ENCODE data around the gene SEPHS2.

SEPHS2 gene

DNA sequence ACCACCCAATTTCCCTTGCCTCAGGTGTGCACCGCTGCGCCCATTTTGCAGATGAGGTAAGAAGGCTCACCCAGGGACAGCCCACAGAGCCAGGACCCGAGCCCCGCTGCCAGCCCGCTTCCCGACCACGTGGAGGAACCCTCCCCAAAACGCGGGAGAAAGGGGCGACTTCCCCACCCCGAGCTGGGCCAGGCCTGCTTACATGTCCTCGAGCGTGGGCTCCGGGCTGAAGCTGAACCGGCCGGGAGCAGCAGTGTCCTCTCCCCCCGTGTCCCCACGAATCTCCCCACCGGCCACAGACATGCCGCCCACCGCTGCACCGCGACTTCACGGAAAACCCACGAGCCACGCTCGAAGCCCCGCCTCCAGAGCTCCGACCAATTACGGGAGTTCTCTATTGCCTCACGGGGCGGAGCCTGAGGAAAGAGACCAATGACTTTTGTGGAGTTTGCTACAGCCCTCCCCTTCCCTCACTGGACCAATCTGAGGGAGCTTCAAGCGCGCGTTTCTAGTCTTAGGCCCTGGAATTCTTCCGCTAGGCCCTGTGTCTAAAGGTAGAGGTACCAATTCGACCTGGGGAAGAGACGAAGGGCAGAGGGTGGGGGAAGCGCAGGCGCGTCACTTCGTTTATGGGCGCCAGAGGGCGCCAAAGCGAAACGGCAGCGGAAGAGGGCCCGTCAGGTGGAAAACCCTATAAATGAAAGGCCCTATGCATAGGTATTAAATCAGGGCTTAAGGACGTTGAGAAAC is 15.8 kb downstream of the SEPHS2 start, which contains the start of gene DCTPP1:
Gene DCTPP1 (minus strand): TSS at position 353 of the 750 bp plus-strand sequence. CDS start 50 bp downstream, at position 303.
- peak; percentile 99 for DNase-seq (ENCODE audit: low read depth, low spot score)

DNA sequence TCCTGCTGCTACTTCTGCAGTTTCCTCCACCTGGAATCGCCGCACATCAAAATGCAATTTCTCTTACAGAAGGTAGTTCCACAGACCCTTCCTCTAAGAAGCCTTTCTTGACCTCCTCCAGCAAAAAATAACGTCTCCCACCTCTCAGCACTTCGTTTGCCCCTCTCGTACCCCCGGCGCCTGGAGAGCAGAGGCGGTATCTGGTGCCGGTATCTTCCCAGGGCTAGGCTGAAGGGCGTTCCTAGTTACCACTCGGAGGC is 16.3 kb downstream of the SEPHS2 start:
- DNase-seq (ENCODE audit: low read depth, low spot score) = no peak

DNA sequence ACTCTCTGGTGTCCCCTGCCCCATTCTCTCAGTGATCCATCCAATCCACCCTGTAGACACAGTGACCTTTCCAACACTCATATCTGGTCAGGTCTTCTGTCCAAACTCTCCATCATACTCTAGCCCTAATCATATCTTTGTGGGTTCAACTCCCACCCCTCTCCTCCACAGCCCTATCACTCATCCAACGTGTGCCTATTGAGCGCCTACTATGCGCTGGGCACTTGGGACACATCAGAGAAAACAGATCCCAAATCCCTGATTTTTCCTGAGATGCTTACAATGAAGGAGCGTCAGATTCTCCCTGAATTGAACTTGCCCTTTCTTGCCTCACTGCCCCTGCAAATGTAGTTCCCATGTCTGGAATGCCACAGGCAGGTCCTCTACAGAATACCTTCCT is 17.6 kb downstream of the SEPHS2 start:
- no peak for DNase-seq (ENCODE audit: low read depth, low spot score)

DNA sequence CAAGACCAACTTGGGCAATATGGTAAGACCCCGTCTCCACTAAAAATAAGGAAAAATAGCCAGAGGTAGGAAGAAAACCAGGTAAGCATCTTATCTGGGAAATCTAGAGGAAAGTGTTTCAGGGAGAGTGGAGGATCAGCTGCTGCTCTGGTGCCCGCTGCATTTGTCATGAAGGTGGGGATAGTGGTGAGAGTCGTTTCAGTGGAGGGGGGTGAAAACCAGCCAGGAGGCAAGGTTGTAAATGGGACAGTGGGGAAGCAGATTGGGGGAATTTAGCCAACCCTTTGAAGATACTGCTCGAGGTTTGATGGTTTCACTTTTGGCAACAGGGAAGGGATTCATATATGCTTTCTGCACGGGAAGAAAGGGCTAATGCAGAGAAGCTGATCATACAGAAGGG is 24.7 kb downstream of the SEPHS2 start:
- DNase-seq (ENCODE audit: low read depth, low spot score) = no peak

DNA sequence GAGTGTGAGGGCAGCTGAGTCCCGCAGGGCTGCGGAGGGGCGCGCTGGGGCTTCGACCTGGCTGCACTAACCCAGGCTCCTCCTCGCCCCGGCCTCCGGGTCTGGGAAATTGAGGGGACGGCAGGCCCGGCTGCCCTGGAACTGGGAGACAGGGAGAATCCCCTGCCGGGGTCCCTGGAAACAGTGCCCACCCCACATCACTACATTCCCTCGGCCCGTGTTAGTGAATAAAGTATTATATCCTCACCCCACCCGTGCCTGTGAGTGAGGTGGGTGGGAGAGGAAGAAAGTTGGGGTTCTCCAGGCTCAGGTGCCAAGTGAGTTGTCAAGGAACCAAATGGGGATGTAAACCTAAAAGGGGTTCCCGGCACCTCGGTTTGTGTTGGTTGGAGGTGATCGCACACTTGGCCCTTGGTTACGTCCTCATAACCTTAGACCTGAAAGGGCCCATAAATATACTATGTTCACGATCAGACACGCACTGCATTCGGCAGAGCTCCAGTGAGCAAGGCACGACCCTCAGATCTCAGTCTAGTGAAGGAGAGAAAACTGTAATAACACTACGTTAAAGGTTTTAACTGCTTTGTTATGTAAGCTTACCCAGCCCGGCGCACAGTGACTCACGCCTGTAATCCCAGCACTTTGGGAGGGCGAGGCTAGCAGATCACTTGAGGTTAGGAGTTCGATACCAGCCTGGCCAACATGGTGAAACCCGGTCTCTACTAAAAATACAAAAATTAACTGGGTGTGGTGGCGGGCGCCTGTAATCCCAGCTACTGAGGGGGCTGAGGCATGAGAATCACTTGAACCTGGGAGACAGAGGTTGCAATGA is 27.1 kb downstream of the SEPHS2 start:
- no peak for DNase-seq (ENCODE audit: low read depth, low spot score)

DNA sequence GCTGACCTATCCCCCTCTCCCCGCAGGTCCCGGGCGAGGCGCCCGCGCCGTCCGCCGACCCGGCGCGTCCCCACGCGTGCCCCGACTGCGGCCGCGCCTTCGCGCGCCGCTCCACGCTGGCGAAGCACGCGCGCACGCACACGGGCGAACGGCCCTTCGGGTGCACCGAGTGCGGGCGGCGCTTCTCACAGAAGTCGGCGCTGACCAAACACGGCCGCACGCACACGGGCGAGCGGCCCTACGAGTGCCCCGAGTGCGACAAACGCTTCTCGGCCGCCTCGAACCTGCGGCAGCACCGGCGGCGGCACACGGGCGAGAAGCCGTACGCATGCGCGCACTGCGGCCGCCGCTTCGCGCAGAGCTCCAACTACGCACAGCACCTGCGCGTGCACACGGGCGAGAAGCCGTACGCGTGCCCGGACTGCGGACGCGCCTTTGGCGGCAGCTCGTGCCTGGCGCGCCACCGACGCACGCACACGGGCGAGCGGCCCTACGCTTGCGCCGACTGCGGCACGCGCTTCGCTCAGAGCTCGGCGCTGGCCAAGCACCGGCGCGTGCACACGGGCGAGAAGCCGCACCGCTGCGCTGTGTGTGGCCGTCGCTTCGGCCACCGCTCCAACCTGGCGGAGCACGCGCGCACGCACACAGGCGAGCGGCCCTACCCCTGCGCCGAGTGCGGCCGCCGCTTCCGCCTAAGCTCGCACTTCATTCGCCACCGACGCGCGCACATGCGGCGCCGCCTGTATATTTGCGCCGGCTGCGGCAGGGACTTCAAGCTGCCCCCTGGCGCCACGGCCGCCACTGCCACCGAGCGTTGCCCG is 27.9 kb downstream of the SEPHS2 start:
- peak; percentile 97 for DNase-seq (ENCODE audit: low read depth, low spot score)

DNA sequence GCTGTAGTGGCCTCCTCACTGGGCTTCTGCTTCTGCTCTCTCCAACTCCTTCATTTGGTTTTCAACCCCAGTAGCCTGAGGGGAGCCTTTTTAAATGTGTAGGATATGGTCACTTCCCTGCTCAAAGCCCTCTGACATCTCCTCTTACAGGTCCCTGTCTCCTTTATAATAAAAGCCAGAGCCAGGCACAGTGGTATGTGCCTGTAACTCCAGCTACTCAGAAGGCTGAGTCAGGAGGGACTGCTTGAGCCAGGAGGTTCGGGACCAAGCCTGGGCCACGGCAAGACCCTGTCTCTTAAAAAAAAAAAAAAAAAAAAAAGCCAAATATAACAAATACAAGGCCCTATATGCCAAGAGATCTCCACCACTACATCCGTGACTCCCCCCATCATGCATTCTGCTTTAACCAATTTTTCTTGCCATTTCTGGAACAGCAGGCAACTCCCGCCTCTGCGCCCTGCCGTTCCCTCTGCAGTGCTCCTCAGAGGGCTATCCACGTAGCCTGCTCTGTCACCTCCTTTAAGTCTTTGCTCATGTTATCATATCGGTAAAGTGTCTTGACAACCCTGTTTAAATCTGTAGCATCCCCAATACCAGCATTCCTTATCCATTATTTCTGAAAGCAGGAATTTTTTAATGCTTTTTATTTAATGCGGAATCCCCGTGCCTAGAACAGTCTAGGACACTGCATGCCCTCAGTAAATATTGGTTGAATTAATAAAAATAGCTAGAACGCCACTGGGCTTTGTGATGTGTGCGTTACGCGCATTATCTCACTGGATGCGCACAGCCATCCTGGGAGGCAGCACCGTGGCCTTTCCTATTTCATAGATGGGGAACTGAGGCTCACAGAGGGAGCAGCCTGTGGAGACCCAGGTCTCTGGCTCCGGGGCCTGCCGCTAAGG is 28.8 kb downstream of the SEPHS2 start:
- DNase-seq (ENCODE audit: low read depth, low spot score) = no peak

DNA sequence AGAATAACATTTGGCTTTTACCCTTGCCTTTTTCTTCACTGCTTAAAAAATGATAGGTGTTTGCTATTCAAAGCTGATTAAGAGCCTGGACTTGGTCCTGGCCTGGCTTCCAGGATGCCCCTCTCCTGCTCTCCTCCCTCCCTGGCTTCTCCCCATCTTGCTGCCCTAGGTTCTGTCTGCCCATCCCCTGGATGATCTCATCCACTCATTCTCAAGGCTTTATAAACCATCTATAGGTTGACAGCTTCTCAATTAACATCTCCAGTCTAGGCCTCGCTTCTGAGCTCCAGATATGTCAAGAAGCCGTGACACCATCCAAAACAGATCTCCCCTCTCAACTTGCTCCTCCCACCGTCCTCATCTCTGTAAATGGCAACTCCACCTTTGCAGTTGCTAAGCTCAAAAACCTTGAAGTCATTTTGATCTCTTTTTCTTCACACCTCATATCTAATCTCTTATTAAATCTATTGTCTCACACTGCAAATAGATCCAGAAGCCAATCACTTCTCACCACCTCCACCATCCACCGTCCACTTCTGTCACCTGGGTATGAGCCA is 29.5 kb downstream of the SEPHS2 start:
- no peak for DNase-seq (ENCODE audit: low read depth, low spot score)

DNA sequence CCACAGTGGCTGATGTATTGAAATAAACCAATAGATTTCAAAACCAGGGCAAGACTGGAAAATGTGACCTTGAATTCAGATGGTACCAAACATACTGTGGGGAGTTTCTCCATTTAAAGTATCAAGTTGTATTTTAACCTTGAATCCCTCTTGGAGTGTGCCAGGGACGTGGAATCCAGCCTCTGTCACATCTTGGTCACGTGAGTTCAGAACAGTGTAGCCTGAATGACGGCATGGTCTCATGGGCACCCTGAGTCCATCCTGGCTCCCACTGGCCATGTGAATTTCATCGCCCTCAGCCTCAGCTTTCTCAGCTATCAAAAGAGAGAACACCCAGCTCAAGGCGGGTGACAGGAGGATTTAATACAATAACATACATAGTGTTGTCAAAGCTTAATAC is 31.5 kb downstream of the SEPHS2 start:
- no peak for DNase-seq (ENCODE audit: low read depth, low spot score)

DNA sequence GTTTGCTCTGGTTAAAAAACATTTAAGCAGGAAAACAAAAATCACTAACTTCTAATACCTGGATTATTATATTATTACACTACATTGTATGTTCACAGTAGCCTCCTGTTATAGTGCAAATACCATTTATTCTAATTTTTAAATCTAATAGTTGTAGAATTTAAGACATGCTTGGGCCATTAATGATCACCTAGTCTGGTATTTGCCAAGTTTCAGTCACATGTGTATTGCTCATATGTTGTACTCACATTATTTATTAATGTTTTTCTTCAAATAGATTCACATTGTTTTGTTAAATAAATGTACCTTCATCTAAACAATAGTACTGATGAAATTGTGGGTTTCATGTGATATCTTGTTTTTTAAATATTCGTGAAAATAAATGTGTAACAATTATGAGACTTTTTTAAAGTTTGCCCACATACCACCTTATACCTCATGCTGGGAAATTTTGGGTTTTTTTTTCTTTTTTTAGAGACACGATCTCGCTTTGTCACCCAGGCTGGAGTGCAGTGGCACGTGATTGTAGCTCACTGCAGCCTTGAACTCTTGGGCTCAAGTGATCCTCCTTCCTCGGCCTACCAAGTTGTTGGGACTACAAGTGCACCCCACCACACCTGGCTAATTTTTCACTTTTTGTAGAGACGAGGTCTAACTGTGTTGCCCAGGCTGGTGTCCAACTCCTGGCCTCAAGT is 32.4 kb downstream of the SEPHS2 start:
- DNase-seq (ENCODE audit: low read depth, low spot score) = no peak

DNA sequence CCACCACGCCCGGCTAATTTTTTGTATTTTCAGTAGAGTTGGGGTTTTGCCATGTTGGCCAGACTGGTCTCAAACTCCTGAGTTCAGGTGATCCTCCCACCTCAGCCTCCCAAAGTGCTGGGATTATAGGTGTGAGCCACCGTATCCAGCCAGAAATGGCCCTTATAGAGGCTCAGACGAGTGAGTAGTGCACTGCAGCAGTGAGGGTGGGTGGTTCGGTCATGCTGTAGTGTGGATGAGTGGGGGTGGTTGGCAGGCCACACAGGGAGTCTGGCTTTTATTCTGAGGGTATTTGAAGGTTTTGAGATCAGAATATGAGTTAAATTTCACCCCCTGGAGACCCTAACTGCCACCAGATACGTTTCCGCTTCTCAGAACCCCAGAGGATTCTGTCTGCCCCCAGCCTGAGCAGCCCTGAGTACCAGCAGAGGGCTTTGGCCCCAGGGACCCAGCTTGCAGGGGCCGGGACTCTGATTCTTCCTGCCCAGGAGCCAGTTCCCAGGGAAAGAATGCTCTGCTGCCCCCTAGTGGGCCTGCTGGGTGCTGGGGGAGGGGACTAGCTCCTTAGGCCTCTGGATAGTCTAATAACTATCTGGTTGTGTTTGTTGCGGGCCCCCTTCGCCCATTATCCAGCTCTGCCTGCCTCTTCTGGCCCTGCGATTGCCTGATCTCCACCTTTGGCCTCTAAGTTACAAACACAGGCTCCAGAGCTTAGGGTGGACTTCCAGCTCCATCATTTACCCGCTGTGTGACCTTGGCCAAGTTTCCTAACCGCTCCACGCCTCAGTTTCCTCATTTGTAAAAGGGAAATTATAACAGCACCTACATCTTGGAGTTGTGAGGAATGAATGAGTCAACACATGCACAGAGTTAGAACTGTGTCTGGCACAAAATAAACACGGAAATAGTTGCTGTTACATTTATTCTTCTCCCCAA is 36.3 kb downstream of the SEPHS2 start:
- peak; percentile 94 for DNase-seq (ENCODE audit: low read depth, low spot score)

DNA sequence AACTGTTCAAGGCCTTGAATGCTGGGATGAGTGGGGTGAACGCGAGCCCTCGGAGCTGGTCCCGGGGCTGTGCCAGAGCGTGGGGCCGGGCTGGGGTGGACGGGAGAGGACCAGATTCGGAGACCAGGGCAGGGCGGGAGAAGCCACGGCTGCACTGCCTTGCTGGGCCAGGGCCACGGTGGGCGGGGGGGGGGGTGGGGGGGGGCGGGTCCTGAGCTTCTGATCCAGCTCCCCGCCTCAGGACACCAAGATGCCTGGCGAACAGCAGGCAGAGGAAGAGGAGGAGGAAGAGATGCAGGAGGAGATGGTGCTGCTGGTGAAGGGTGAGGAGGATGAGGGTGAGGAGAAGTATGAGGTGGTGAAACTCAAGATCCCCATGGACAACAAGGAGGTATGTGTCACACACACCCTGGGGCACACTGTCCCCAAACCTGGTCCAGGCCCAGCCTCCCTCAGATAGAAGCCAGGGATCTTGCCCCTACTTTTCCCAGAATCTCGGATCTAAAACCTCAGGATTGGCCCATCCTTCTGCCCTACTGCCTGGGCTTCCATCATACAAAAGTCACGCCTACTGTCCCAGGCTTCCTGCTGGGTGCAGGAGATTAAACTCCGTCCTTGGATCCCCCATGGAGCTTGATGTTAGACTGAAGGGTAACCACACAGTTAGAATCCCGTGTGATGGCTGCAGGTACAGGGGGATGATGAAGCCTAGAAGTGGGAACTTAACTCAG is 37.7 kb downstream of the SEPHS2 start:
- no peak for DNase-seq (ENCODE audit: low read depth, low spot score)

DNA sequence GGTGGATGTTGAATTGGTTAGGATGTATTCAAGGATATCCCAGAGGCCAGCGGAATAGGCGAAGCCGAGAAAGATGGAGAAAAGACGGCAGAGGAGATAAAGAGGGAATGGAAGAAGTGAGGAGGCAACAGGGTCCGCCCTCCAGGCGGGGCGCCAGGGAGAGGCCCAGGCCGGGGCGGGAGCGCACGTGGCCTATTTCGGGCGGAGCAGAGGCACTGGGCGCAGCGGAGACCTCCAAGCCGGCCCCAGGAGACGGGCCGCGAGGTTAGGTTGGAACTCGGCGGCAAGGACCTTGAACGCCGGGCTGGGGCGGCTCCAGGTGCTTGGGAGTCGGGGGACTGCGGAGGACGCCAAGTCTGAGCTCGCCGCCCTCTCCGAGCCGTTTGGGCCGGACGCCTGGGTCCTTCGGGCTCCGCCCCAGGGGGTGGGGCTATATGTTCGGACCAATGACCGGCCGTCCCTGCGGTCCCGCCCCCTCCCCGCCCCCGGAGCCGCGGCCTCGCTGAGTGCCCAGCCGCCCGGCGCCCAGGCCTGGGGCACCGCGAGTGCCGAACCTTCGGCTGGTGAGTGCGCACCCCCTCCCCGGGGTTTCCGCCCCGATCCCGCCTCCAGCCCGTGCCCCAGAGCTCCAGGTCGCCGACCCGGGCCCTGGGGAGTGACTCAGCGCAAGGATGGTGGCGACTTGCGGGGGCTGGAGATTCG is 38.4 kb downstream of the SEPHS2 start, which contains the start of gene ZNF771:
Gene ZNF771 (plus strand): TSS at position 505 of the 702 bp plus-strand sequence. CDS start 448 bp downstream, outside the sequence.
- peak; percentile 95 for DNase-seq (ENCODE audit: low read depth, low spot score)

DNA sequence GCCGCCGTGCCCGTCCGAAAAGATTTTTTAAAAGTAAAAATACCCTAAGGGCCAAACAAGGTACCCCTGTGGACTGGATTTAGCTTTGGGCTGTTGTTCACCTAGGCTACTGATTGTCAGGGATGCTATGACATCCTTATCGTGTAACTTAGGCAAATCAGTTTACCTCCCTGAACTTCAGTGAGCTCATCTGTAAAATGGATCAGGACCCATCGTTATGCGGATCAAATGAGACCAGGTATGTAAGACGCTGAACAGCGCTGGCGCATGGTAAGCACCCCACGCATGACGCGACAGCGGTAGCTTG is 38.9 kb downstream of the SEPHS2 start:
- DNase-seq (ENCODE audit: low read depth, low spot score) = no peak

DNA sequence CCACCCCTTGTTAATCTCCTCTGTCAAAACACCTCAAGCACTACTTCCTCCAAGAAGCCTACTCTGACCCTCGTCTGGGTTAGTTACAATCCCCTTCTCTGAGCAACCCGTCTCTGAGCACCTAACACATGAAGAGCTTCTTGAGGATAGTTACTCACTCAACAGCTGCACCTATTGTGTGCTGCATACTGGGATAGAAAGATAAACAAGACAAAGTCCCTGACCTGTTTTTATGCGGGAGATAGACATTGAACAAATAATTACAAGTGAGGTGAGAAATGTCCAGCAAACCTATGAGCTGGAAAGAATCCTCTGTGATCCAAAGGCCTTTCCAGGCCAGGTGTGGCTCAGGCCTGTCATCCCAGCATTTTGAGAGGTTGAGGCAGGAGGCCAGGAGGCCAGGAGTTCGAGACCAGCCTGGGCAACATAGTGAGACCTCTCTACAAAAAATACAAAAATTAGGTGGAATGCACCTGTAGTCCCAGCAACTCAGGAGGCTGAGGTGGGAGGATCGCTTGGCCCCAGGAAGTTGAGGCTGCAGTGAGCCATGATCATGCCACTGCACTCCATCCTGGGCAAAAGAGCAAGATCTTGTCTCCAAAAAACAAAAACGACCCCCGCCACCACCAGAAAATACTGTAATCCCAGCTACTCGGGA is 43.8 kb downstream of the SEPHS2 start:
- no peak for DNase-seq (ENCODE audit: low read depth, low spot score)

DNA sequence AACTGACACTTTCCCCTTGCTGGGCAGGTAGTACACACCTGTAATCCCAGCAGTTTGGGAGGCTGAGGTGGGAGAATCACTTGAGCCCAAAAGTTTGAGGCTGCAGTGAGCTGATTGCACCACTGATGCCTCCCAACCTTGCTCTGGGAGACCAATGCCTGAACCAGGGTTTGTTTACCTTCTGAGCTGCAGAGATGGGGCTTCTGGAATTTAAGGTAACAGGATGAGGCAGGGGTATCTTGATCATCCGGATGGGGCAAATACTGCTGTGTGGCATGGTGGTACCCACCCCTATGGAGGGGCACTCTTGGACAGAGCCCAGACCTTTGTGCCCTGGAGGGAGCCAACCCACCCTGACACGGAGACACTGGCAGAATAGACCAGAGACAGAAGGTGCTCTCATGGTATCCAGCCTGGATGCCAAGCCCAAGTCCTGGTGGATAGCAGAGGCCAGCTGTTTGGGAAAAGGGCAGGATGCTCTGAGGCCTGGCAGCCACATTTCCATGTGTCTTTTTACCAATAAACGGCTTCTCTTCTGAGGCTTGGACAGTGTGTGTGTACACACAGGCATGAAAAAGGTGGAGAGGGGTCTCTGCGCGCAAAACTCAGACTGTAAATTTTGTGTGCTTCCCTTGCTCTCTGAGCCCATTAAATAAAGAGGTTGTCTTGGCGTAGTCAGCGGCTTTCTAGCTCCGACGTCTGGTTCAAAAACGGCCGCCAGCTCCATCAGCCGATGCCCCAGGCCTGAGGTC is 46.1 kb downstream of the SEPHS2 start:
- no peak for DNase-seq (ENCODE audit: low read depth, low spot score)

All from astrocyte of the hippocampus (primary cell).